CD4-positive, alpha-beta T cell treated with Interleukin-12 subunit alpha and Interleukin-12 subunit beta, for 1 hour (primary cell): ENCODE results near the gene ALDH1L2.

ENCODE experiments used
- DNase-seq: peaks from one replicate; pipeline ENCODE4 v3.0.0-alpha.2; 2020

Gene ALDH1L2

GRCh38 chr12:104975587-104976343, 108.5 kb downstream of the ALDH1L2 start:
- DNase-seq, result no peak

GRCh38 chr12:104974626-104975290, 109.5 kb downstream of the ALDH1L2 start:
- DNase-seq, result peak; percentile 20

- DNase-seq, result no peak
These were observed 111.0 kb downstream of the ALDH1L2 start for GRCh38 chr12:104973250-104973649.

GRCh38 chr12:104971306-104971705, 113.0 kb downstream of the ALDH1L2 start:
- no peak for DNase-seq
